SU-DHL-6 (cell line): ENCODE measurements around the gene ELMO1.

ENCODE experiments used
- H2AFZ ChIP-seq: fragments of 200-600 bp; sonication (generic); 2 replicates; pipeline ENCODE4 v1.6.1; 2014; ENCODE audit warnings: low read depth, mild to moderate bottlenecking, moderate library complexity, mixed read lengths, antibody characterized with exemption, low read length; ENCODE audit not compliant: severe bottlenecking
- H3F3A ChIP-seq: fragments of 200-600 bp; shearing (Covaris generic); 2 replicates; pipeline ENCODE4 v1.6.0; 2016; ENCODE audit warnings: antibody characterized with exemption, mild to moderate bottlenecking; ENCODE audit not compliant: insufficient read depth
- H3K27ac ChIP-seq: fragments of 200-600 bp; sonication (generic); 2 replicates; pipeline ENCODE4 v1.5.1; 2016; ENCODE audit warnings: low read depth, mild to moderate bottlenecking, low read length, moderate library complexity, mixed read lengths
- H3K27me3 ChIP-seq: fragments of 200-600 bp; sonication (generic), shearing (Covaris generic); 2 replicates; pipeline ENCODE4 v1.6.0; 2014; ENCODE audit warnings: mild to moderate bottlenecking, low read length
- H3K36me3 ChIP-seq: fragments of 200-600 bp; sonication (generic); 2 replicates; pipeline ENCODE4 v1.6.1; 2014; ENCODE audit warnings: mild to moderate bottlenecking, low read length, mixed read lengths
- H3K4me2 ChIP-seq: fragments of 300-600, 200-600 bp; shearing (Covaris generic), sonication (generic); 2 replicates; pipeline ENCODE4 v1.6.0; 2014; ENCODE audit warnings: low read length, low read depth, mild to moderate bottlenecking; ENCODE audit not compliant: poor library complexity, severe bottlenecking
- H3K4me3 ChIP-seq: fragments of 200-600 bp; sonication (generic); 2 replicates; pipeline ENCODE4 v1.5.1; 2014; ENCODE audit warnings: antibody characterized with exemption, low read length, mild to moderate bottlenecking, mixed read lengths; ENCODE audit not compliant: insufficient read depth, poor library complexity, severe bottlenecking
- H3K79me2 ChIP-seq: fragments of 200-600 bp; sonication (generic); 2 replicates; pipeline ENCODE4 v1.6.1; 2014; ENCODE audit warnings: mild to moderate bottlenecking, low read length, moderate library complexity; ENCODE audit not compliant: insufficient read depth
- H3K9ac ChIP-seq: fragments of 200-600 bp; sonication (generic); 2 replicates; pipeline ENCODE4 v1.7.0; 2014; ENCODE audit warnings: mild to moderate bottlenecking, low read length
- H3K9me2 ChIP-seq: fragments of 200-600 bp; sonication (generic); replicated peaks from 2 replicates; pipeline ENCODE4 v1.6.1; 2014; ENCODE audit warnings: low read length; ENCODE audit not compliant: insufficient read depth
- H3K9me3 ChIP-seq: fragments of 200-600 bp; sonication (generic); 2 replicates; pipeline ENCODE4 v1.6.1; 2014; ENCODE audit warnings: low read length, mixed read lengths; ENCODE audit not compliant: insufficient read depth
- H4K20me1 ChIP-seq: fragments of 200-600 bp; sonication (generic); 2 replicates; pipeline ENCODE4 v1.6.1; 2014; ENCODE audit warnings: low read depth, mild to moderate bottlenecking, antibody characterized with exemption, low read length, moderate library complexity, mixed read lengths
- EZH2phosphoT487 ChIP-seq: fragments of 200-600 bp; sonication (generic), shearing (Covaris generic); conservative IDR thresholded peaks from 2 replicates; pipeline ENCODE4 v1.6.1; 2018; ENCODE audit warnings: mild to moderate bottlenecking, antibody characterized with exemption, low read length, moderate library complexity, mixed read lengths
- TF ChIP-seq, protein P1 (sequence below): fragments of 200-600 bp; sonication (generic); IDR thresholded peaks from one replicate; pipeline ENCODE4 v1.5.1; 2017; ENCODE audit warnings: antibody characterized with exemption, mild to moderate bottlenecking, low read length, moderate library complexity; ENCODE audit not compliant: insufficient read depth, poor library complexity, severe bottlenecking

The ELMO1 gene

GRCh38 chr7:36814311-36814710 is 634.4 kb downstream of the ELMO1 start:
- Histone ChIP-seq H3K4me2 (no peak overlapping the region), H3K9ac (no peak overlapping the region), H3K27me3 (no peaks in the 10 kb centered on the region), H3K36me3 (no peaks in the 10 kb centered on the region), H2AFZ (no peak overlapping the region), H3K9me3 (no peaks in the 10 kb centered on the region), H3K27ac (no peak overlapping the region), H3K9me2 (no peaks in the 10 kb centered on the region), H3F3A (no peaks in the 10 kb centered on the region), H3K79me2 (no peaks in the 10 kb centered on the region), H3K4me3 (no peak overlapping the region), H4K20me1 (no peaks in the 10 kb centered on the region)
- TF ChIP-seq, protein P1, sequence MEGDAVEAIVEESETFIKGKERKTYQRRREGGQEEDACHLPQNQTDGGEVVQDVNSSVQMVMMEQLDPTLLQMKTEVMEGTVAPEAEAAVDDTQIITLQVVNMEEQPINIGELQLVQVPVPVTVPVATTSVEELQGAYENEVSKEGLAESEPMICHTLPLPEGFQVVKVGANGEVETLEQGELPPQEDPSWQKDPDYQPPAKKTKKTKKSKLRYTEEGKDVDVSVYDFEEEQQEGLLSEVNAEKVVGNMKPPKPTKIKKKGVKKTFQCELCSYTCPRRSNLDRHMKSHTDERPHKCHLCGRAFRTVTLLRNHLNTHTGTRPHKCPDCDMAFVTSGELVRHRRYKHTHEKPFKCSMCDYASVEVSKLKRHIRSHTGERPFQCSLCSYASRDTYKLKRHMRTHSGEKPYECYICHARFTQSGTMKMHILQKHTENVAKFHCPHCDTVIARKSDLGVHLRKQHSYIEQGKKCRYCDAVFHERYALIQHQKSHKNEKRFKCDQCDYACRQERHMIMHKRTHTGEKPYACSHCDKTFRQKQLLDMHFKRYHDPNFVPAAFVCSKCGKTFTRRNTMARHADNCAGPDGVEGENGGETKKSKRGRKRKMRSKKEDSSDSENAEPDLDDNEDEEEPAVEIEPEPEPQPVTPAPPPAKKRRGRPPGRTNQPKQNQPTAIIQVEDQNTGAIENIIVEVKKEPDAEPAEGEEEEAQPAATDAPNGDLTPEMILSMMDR: no peak

DNA sequence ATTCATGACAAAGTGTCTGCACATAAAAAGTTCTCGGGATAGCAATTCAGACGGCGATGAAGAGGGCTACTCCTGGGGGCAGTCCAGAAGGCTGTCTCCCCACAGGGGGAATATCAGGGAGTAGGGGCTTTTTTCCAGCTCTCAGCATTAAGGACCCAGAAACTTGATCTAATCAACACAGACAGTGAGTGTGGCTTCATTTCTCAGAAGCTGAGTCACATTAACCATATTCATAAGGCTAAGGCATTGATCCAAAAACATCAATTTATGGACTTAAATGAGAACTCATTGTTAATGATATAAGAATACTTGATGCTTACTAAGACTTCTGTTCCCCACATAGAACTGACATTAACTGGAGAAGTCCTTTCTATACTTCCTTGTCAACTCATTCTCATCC is 636.9 kb downstream of the ELMO1 start:
- no peaks in the 10 kb centered on the region for H4K20me1 ChIP-seq
- no peaks in the 10 kb centered on the region for H3F3A ChIP-seq
- H3K27me3 ChIP-seq: no peaks in the 10 kb centered on the region
- H3K36me3 ChIP-seq: no peaks in the 10 kb centered on the region
- H3K9me3 ChIP-seq: no peaks in the 10 kb centered on the region
- H3K27ac ChIP-seq: no peak overlapping the region
- no peak overlapping the region for H3K4me3 ChIP-seq
- no peak overlapping the region for H3K9ac ChIP-seq
- no peak overlapping the region for H2AFZ ChIP-seq
- H3K79me2 ChIP-seq: no peaks in the 10 kb centered on the region
- TF ChIP-seq, protein P1: no peak
- no peak for TF ChIP-seq EZH2phosphoT487
- H3K4me2 ChIP-seq: no peak overlapping the region
- no peaks in the 10 kb centered on the region for H3K9me2 ChIP-seq

- no peak overlapping the region for H3K27ac ChIP-seq
- no peaks in the 10 kb centered on the region for H4K20me1 ChIP-seq
- H3K79me2 ChIP-seq: no peaks in the 10 kb centered on the region
- no peaks in the 10 kb centered on the region for H3K27me3 ChIP-seq
- TF ChIP-seq, protein P1: no peak
- no peak for TF ChIP-seq EZH2phosphoT487
- no peak overlapping the region for H3K4me2 ChIP-seq
- no peaks in the 10 kb centered on the region for H3F3A ChIP-seq
- no peaks in the 10 kb centered on the region for H3K36me3 ChIP-seq
- no peak overlapping the region for H3K4me3 ChIP-seq
- no peaks in the 10 kb centered on the region for H3K9me3 ChIP-seq
- H3K9ac ChIP-seq: no peak overlapping the region
- H2AFZ ChIP-seq: no peak overlapping the region
- H3K9me2 ChIP-seq: no peaks in the 10 kb centered on the region
Measured at GRCh38 chr7:36810489-36810888, 638.2 kb downstream of the ELMO1 start.

DNA sequence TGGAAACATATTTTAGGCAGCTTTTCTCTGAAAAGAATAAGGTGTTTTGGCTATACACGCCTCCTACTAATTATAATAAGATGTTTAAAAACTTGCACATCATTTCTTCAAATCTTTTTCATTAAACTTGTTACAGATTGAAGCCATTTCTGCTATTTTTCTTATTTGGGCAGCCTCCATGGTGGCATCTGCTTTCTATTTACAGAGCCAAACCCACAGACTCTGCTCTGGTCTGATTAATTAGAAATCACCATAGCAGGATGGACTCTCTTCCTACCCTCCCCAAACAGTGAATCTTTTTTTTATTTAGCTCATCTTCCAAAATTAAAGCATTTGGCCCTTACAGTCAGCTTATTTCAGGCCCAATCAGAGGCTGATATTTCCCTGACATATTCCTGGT is 638.6 kb downstream of the ELMO1 start:
- Histone ChIP-seq H3K9me2 (no peaks in the 10 kb centered on the region), H3K79me2 (no peaks in the 10 kb centered on the region), H3K36me3 (no peaks in the 10 kb centered on the region), H3F3A (no peaks in the 10 kb centered on the region), H3K4me2 (no peak overlapping the region), H3K9ac (no peak overlapping the region), H4K20me1 (no peaks in the 10 kb centered on the region), H2AFZ (no peak overlapping the region), H3K4me3 (no peak overlapping the region), H3K27me3 (no peaks in the 10 kb centered on the region), H3K27ac (no peak overlapping the region), H3K9me3 (no peaks in the 10 kb centered on the region)
- TF ChIP-seq EZH2phosphoT487: no peak
- TF ChIP-seq, protein P1: no peak
